ENCODE results near the gene PALM.
"Not testable (repeated sequence)": the region's sequence is repeated elsewhere in the genome, so short reads cannot be mapped to it uniquely, and the experiment has no call there.

PALM gene, protein sequence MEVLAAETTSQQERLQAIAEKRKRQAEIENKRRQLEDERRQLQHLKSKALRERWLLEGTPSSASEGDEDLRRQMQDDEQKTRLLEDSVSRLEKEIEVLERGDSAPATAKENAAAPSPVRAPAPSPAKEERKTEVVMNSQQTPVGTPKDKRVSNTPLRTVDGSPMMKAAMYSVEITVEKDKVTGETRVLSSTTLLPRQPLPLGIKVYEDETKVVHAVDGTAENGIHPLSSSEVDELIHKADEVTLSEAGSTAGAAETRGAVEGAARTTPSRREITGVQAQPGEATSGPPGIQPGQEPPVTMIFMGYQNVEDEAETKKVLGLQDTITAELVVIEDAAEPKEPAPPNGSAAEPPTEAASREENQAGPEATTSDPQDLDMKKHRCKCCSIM

DNA sequence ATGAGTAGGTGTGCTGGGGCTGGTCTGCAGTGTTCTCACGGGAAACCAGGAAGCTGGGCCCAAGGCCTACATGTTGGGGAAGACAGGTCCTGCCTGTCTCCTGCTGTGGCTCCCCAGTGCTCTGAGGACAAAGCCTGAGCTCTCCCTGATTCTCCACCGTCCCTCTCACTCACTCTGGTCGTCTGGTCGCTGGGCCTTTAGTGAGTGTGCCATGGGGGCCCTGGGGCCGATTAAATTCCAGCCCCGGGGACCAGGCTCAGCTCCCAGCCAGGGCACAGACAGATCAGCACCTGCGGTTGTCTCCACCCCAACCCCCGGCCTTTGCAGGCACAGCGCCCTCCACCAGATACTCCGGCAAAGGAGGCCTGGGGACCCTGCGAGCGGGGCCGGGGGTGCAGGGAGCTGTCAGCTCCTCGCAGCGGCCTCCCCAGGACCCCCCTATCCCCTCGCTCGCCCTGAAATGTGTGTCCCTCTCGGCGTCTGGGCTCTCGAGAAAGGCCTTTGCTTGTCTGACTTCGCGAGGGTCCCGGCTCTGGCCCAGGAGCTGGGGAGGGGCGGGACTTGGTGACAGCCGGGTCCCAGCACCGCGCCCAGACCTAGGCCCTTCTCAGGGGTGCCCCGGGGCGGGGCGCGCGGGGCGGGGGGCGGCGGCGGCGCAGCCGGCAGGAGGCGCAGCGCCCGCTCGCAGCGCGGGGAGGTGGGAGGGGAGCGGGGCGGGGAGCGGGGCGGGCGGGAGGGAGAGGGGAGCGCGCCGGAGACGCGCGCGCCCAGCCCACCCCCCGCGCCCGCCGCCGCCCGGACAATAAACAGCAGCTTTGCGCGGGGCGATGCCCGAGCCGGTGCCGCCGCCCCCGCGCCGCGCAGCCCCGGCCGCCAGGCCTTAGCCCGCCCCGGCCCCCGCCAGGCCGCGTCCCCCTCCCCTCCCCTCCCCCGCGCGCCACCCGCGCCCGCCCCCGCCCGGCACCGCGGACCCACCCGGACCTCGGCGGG, at the start of gene PALM:
TSS of gene PALM (plus strand) at position 782 of the 990 bp plus-strand sequence. CDS start 212 bp downstream, outside the sequence.
- DNase-seq (ENCODE audit: low read depth in 2 of 2), result no peak

DNA sequence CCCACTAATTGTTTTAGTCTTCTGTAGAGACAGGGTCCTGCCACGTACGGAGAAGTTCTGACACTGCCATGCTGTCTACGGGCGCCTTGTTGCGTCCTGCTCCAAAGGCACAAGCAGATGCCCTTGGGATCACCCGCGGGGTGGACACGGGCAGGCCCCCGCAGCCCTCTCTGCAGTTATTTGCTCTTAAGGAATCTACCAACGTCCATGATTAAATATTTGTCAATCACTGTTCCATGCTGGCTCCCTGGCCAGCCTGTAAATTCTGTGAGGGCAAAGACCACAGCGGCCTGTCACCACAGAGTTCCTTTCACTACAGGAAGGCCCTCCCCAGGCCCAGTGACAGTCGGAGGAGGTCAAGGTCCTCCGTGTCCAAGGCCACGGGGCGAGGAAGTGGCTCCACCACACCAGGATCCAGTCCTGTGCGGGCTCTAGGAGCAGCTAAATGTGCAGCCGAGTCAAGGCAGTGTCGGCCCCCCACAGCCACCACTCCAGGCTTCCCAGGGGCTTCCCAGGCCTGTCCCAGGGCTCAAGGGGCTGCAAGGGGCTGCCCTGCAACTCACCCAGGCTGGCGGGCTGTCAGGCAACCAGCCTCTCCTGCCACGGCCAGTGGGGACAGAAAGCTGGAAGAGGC, 47.8 kb upstream of the PALM start:
- DNase-seq (ENCODE audit: low read depth in 2 of 2), result no peak

DNA sequence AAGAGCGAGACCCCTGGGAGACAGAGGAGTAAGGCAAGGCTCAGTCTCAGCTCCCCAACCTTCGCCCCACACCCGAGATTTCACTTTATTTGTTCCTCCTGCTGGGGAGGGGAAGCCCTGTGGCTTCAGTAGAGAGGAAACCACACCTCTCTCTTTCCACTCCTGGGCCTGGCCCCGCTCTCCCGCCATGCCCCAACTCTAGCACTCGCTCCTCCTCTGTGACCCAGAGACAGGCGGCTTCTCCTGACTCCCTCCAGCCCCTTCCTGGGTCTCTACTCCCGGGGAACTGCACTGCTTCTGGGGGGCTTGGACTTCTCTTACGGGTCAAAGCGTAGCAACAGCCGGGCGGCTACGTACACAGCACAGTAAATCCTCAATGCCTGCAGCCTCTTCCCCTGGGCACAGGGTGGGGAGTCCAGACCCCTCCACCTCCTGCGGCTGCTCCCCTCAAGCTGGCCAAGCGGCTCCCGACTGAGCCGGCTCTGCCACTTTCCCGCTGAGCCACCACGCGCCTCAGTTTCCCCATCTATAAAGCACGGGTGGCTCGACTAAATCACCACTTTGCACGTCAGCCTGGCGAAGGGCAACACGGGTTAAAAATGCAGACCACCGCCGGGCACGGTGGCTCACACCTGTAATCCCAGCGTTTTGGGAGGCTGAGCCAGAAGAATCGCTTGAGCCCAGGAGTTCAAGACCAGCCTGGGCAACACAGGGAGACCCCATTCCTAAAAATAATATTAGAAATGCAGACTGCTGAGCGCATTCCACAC, 47.1 kb upstream of the PALM start:
- peak in 1 of 2 donors; percentile 57 for DNase-seq (ENCODE audit: low read depth in 2 of 2)

DNA sequence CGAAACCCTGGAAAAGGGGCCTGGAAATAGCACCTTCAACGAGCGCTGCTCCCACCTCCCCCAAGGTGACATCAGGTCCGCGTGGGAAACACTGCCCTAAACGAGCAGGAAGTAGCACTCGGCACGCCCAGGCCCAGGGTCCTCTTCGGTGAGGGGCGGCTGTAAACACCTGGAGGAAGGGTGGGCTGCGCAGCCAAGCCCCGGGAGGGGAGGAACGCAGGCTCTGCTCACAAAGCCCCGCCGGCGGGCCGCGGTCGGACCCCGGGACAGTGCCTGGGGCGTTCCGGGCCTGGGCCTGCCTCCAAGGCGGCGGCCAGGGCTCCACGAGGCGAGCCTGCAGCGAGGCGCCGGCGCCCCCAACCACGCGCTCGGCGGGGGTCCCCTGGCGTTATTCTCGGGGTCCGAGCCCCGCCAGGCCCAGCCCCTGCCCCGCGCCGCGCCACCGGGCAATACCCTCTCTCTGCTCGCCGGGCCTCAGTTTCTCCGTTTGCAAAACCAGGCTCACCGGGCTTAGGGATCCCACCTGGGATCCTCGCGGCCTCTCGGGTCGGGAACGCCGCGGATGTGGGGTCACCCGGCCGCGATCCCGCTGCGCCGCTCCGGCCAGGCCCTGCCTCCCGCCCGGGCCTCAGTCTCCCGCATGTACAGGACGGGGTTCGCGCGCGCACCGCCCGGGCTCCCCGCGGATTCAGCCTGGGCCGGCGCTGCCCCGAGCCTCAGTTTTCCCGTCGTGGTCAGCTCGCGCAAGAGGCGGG, 46.4 kb upstream of the PALM start:
- peak; percentile 64 to 65 for DNase-seq (ENCODE audit: low read depth in 2 of 2)

DNA sequence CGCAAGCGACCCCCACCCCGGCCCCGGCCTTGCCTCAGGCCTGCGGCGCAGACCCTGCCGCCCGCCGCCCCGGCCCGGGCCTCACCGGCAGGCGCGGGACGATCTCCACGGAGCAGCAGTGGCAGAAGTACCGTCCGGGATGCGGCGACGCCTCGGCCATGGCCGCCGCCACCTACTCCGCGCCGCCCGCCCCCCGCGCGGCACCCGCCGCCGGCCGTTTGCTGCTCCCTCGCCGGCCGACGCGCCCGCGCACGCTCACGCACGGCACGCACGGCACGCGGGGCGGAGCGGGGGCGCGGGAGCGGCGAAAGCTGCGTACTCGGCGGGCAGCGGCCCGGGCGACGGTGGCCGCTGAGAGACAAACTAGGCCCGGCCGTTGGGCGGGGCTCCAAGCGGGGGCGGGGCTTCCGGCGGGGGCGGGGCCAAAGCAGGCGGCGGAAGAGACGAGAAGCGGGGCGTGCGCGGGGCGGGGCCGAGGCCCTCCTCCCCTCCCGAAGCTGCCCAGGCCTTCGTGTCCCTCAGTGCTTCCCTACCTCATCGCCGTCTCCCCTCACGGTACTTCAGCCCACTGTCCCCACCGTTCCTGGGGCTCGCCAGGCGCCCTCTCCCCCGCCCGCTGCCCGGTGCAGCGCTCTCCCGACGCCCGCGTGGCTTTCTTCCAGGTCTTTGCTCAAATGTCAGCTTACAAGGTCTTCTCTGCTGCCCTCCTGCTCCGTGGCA, 45.6 kb upstream of the PALM start, which contains the start of gene RNF126:
TSS of gene RNF126 (minus strand) at position 253 of the 720 bp plus-strand sequence. CDS start at position 160, 93 bp downstream.
- peak; percentile 92 to 98 for DNase-seq (ENCODE audit: low read depth in 2 of 2)

DNA sequence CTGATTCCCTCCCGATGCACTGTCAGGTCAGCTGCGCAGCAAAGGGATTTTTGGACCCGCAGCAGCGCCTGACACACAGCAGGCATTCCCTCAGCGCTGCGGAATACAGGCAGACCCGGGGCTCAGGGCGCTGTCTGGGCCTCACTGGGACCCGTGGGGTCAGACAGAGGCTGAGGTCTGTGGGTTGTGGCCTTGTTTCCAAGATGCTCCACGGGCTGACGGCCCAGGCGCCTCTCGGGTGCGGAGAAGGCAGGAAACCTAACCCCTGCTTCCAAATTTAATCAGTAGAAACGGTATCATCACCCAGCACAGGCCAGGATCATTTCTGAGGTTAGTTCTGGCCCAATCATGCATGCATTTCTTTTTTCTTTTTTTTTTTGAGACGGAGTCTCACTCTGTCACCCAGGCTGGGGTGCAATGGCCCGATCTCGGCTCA, 45.0 kb upstream of the PALM start:
- DNase-seq (ENCODE audit: low read depth in 2 of 2), result no peak

DNA sequence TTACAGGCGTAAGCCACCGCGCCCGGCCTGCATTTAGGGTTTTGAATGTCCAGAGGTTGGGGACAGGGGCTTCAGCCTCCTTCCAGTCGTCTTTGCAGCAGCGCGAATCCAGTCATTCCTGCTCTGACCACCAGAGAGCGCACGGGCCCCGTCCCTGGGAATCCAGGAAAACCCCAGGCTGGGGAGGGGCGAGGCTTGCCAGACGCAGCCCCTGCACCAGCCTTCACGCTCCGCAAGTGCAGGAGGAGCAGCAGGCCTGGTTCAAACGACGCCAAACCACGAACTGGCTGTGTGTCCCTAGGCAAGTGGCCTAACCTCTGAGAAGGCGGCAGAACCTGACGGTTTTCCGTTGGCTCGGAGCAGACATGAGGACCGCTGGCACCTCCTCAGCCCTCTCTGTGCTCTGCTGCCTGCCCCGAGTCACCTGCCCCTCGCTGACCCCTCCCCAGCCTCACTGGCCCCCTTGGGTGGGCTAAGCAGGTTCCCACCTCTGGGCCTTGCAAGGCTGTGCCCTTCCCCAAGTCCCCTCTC, 43.8 kb upstream of the PALM start:
- DNase-seq (ENCODE audit: low read depth in 2 of 2), result peak; percentile 77 to 79

DNA sequence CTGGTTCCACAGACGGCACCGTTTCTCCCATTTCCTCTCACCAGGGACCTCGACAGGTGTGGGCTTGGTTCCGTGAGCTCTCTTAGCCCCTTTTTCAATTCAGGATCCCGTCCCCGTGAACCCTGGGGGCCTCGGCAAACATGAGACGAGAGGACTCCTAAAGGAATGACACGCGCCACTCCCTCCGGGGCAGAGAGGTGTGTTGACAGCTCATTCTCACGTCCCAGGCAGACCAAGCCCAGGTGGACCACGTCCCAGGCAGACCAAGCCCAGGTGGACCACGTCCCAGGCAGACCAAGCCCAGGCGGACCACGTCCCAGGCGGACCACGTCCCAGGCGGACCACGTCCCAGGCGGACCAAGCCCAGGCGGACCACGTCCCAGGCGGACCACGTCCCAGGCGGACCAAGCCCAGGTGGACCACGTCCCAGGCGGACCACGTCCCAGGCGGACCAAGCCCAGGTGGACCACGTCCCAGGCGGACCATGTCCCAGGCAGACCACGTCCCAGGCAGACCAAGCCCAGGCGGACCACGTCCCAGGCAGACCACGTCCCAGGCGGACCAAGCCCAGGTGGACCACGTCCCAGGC, 41.7 kb upstream of the PALM start:
- not testable (repeated sequence) for DNase-seq (ENCODE audit: low read depth in 2 of 2)

DNA sequence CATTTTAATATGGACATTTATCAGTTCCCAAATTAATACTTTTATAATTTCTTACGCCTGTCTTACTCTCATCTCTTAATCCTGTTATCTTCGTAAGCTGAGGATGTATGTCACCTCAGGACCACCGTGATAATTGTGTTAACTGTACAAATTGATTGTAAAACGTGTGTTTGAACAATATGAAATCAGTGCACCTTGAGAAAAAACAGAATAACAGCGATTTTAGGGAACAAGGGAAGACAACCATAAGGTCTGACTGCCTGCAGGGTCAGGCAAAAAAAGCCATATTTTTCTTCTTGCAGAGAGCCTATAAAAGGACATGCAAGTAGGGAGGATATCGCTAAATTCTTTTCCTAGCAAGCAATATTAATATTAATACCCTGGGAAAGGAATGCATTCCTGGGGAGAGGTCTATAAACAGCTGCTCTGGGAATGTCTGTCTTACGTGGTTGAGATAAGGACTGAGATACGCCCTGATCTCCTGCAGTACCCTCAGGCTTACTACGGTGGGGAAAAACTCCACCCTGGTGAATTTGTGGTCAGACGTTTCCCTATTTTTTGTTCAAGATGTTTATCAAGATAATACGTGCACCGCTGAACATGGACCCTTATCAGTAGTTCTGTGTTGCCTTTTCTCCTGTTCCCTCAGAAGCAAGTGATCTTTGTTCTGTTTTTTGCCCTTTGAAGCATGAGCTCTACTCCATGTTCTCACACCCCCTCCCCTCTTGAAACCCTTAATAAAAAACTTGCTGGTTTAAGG, 39.9 kb upstream of the PALM start:
- not testable (repeated sequence) for DNase-seq (ENCODE audit: low read depth in 2 of 2)

DNA sequence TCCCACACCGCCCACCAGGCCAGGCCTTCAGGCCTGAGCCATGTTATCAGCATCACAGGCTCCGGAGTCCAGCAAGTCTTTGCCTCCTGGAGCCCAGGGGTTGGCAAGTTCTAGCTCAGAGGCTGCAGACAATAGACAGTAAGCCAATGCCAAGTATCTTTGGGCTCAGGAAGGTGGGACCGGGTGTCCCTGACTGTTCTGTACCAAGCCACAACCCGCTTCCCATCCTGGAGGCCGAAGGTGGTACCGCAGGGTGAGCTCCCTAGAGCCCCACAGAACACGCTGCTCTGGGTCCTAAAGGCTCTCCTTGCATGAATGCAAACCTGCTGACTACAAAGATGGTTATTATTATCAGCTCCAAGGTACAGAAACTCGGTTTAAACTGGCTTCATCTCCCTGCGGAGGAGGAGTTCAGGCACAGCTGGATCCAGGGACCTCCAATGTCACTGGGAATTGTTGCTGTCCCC, 38.1 kb upstream of the PALM start:
- no peak for DNase-seq (ENCODE audit: low read depth in 2 of 2)

DNA sequence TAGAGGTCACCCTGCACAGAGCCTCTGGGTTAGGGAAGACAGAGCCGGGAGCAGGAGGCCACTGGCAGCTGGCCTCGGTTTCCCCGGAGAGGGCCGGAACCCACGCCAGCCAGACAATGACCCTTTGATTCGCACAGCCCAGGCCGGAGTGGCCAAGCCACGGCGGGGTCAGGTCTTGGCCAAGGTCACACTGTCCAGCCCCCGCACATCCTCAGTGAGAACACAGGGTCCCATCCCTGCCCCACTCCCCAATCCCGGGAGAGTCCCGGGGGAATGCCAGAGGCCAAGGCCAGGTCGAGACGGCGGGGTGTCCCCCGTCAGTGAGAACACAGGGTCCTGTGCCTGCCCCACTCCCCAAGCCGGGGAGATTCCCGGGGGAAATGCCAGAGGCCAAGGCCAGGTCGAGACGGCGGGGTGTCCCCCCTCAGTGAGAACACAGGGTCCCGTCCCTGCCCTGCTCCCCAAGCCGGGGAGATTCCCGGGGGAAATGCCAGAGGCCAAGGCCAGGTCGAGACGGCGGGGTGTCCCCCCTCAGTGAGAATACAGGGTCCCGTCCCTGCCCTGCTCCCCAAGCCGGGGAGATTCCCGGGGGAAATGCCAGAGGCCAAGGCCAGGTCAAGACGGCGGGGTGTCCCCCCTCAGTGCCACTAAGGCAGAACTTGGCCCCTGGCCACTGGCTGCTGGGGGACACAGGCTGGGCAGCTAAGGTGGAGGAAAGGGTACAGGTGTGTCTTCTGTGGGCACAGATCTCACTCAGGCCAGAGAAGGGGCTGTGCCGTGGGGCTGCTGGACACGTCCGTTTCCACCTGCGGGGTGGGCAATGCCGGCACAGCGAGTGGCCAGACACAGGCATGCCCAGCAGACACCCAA, 34.2 kb upstream of the PALM start:
- no peak for DNase-seq (ENCODE audit: low read depth in 2 of 2)

DNA sequence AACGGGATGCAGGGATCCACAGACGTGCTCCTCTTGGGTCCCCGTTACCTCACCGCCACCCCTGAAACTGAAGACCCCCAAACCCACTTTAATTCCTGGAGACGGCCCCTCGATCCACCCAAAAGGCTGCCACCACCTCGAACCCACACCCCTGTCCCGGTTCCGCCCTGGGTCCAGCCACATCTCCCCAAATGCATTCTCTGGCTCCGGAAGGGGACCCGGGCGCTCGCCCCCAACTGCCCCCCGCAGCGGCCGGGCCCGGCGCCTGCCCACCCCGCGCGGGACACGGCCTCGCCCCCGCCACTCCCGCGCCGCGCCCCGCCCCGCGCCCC, 32.8 kb upstream of the PALM start:
- DNase-seq (ENCODE audit: low read depth in 2 of 2), result no peak

DNA sequence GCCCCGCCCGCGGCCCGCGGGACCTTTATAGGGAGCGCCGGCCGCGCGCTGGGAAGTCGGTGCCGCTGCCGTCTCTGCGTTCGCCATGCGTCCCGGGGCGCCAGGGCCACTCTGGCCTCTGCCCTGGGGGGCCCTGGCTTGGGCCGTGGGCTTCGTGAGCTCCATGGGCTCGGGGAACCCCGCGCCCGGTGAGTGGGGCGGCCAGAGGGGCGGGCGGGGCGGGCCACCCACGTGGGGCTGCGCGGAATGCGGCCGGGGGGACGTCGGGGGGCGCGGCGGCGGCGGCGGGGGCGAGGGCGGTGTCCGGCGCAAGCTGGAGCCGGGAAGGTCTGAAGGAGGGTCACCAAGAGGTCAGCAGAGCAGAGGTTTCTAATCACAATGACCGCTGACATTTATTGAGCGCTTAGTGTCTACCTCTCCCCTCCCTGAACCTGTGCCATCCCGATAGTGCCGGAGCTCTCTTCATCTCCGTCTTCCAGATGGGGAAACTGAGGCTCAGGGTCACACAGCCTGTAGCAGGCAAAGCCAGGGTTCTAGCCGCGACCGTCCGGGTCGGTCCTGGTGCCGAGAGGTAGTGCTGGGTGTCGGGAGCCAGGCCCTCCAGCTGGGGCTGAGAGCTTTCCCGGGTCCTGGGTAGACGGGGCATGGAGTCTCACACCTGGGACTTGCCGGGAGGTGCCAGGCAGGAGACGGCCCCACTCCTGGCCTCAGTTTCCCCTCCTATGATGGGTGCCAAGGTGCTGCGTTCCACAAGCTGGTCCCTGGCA, 32.2 kb upstream of the PALM start, which contains the start of gene FSTL3:
TSS of gene FSTL3 (plus strand) at position 54 of the 767 bp plus-strand sequence. CDS start at position 86, 32 bp downstream.
- no peak for DNase-seq (ENCODE audit: low read depth in 2 of 2)

DNA sequence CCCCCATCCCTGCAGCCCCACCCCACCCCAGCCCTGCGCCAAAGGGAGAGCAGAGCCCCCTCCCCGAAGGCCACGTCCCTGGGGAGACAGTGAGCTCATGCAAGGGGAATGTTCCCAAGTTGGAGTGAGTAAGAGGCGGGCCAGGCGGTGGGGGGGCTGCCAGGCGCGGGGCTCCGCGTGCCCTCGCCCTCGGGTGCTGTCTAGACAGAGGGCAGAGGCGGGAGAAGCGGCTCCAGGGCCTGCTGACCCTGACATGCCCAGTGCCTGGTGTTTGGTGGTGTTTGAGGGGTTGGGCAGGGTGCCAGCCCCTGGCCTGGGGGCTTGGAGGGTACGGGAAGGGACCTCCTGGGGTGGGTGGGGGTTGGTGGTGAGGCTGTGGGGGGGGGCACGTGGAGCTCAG, 31.5 kb upstream of the PALM start:
- DNase-seq (ENCODE audit: low read depth in 2 of 2), result no peak

DNA sequence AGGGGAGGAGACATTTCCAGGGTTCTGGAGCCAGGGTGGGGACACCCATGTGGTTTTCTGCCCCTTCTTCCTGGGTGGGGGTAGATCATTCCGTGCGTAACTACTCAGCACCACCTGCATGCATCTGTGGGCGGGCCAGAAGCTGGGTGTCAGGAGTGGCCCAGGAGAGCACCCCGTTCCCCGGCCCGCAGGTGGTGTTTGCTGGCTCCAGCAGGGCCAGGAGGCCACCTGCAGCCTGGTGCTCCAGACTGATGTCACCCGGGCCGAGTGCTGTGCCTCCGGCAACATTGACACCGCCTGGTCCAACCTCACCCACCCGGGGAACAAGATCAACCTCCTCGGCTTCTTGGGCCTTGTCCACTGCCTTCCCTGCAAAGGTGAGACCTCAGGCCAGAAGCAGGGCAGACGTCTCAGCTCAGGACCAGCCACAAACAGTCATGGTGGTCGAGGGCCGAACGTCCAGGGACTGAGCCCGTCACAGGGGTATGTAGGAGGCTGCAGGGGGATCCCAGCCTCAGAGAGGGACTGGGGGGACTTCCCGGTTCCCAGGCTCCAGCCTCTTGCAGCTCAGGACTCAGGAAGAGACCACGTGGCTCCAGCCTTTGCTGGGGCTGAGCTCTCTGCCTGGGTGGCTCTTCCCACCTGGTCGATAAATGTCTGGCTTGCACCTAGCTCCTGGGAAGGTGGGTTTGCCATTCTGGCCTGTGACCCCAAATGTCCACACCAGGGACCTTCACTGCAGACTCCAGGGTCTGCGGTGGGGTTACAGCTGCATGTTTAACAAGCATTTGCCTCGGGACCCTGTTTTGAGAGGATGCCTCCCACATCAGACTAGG, 30.9 kb upstream of the PALM start:
- no peak for DNase-seq (ENCODE audit: low read depth in 2 of 2)
